ENCODE data around the gene PBX1.
"Not testable (repeated sequence)": the region's sequence is repeated elsewhere in the genome, so short reads cannot be mapped to it uniquely, and the experiment has no call there.

PBX1 gene

GRCh38 chr1:164558461-164559341, at the start of gene PBX1:
Gene PBX1 (plus strand): TSS chr1:164559184.
- DNase-seq, result peak; percentile 99

GRCh38 chr1:164510435-164510834, 48.5 kb upstream of the PBX1 start:
- peak; percentile 10 for DNase-seq

- no peak for DNase-seq
Measured at GRCh38 chr1:164511001-164511705, 47.8 kb upstream of the PBX1 start.

GRCh38 chr1:164515231-164515630, 43.8 kb upstream of the PBX1 start:
- DNase-seq, result no peak

GRCh38 chr1:164515711-164516331, 43.2 kb upstream of the PBX1 start:
- DNase-seq, result no peak

GRCh38 chr1:164516591-164516990, 42.4 kb upstream of the PBX1 start:
- DNase-seq, result no peak

- DNase-seq, result no peak
Measured at GRCh38 chr1:164518692-164519332, 40.2 kb upstream of the PBX1 start.

GRCh38 chr1:164519426-164519825, 39.6 kb upstream of the PBX1 start:
- DNase-seq, result no peak

GRCh38 chr1:164524810-164525209, 34.2 kb upstream of the PBX1 start:
- DNase-seq, result no peak

- no peak for DNase-seq
Measured at GRCh38 chr1:164534863-164535610, 23.9 kb upstream of the PBX1 start.

- not testable (repeated sequence) for DNase-seq
Measured at GRCh38 chr1:164552463-164552988, 6.5 kb upstream of the PBX1 start.

- no peak for DNase-seq
Measured at GRCh38 chr1:164557270-164557669, 1.7 kb upstream of the PBX1 start.

GRCh38 chr1:164559342-164560051, 513 bp downstream of the PBX1 start:
- peak; percentile 39 for DNase-seq

GRCh38 chr1:164560121-164560541, 1.1 kb downstream of the PBX1 start:
- DNase-seq, result peak; percentile 20

GRCh38 chr1:164560556-164560955, 1.6 kb downstream of the PBX1 start:
- DNase-seq, result no peak

GRCh38 chr1:164561007-164561406, 2.0 kb downstream of the PBX1 start:
- peak; percentile 25 for DNase-seq

- DNase-seq, result no peak
Measured at GRCh38 chr1:164561472-164561871, 2.5 kb downstream of the PBX1 start.

- no peak for DNase-seq
Measured at GRCh38 chr1:164562061-164562460, 3.1 kb downstream of the PBX1 start.

- peak; percentile 22 for DNase-seq
Measured at GRCh38 chr1:164562511-164562910, 3.5 kb downstream of the PBX1 start.

GRCh38 chr1:164562947-164563520, 4.0 kb downstream of the PBX1 start:
- no peak for DNase-seq
